GM19240 (cell line): ENCODE results near the gene CCDC141.

ENCODE experiments used
- DNase-seq: peaks from one replicate; pipeline ENCODE4 v3.0.0; 2011; ENCODE audit warnings: low spot score; ENCODE audit not compliant: insufficient read length

CCDC141 gene

GRCh38 chr2:178912416-178913048 is 137.4 kb downstream of the CCDC141 start:
- no peak for DNase-seq

GRCh38 chr2:178911039-178911438 is 138.9 kb downstream of the CCDC141 start:
- no peak for DNase-seq

- no peak for DNase-seq
Measured at GRCh38 chr2:178910005-178910404, 139.9 kb downstream of the CCDC141 start.

- no peak for DNase-seq
Measured at GRCh38 chr2:178909507-178909906, 140.4 kb downstream of the CCDC141 start.

GRCh38 chr2:178908810-178909209 is 141.1 kb downstream of the CCDC141 start:
- no peak for DNase-seq

DNA sequence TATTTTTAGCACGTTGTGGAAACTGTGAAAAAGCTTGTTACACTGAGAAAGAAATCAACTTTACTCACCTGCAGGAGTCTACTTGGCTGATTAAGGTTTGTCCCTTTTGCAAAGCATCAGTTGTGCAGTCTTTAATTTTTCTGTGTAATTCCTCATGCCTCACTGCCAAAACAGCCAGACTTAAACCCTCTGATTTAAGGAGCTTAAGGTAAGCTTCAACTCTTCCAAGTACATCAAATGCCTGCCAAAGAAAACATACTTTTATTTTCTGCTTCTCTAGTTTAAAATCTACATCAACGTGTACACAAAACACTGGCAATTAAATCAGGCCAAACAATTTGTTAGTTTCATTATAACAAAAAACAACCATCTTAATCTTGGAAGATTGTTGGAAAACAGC is 144.7 kb downstream of the CCDC141 start:
- no peak for DNase-seq

DNA sequence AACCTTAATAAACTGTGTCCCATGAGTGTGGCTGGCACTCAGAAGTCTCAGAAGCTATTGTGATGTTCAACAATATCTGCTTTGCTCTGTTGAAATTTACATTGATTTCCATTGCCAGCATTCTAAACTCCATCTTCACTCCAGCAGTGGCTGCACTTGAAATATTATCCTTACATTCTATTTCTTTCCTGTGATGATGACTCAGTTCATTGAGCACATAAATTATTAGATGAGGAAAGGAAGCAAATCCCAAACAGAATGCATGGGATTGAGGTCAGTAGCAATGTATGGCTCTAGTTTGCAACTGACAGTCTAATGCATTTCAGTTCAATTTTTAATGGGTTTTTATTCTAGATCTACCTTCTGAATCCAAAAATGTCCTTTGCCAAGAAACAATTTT is 150.3 kb downstream of the CCDC141 start:
- DNase-seq: no peak

- no peak for DNase-seq
Measured at GRCh38 chr2:178895872-178896271, 154.1 kb downstream of the CCDC141 start.

DNA sequence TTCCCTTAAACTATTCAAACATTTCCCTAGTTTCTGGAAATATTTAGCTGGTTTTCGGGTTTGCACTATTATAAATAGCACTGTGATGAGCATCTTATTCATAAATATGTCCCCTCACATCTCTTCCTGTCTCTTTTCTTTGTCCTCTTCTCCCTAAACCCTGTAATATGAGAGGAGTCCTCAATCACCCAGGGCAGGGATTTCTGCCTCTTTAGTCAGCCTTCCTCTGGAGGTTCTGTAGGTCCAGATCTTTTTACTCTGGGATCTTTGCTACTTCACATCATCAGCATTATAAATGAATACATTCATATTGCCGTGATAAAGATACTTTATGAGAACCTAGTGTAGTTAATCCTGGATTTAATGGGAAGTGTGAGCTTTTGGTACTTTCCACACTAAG is 154.8 kb downstream of the CCDC141 start:
- DNase-seq: no peak

- no peak for DNase-seq
Measured at GRCh38 chr2:178892751-178893625, 156.9 kb downstream of the CCDC141 start.

- no peak for DNase-seq
Measured at GRCh38 chr2:178891959-178892485, 157.9 kb downstream of the CCDC141 start.

DNA sequence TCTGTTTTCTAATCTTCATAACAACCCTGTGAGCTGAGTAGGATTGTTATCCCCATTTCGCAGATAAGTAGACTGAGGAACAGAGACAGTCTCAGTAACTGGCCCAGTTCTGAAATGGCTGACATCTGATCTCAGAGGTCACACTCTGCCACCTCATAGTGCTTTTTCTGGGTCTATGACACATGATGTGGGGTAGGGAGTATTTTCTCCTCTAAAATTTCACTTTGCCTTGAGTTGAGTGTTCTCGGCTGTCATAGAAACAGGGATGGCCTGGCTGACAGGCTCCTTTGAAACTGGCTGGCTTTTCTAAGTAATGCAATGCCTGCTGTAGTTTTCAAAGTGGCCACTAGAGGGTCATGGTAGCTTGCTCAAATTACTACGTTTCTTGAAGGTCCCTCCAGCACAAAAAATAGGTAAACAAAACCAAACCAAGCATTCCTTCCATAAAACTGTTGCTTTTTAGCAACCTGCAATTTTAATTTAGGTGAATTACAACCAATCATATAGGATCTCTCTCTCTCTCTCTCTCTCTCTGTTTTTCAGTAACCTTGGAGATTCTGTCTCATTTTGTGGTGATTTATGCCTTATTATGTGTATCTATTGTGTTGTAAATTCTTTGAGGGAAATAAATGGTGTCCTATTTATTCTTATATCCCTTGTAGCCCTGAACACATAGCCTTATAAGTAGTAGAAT is 158.5 kb downstream of the CCDC141 start:
- DNase-seq: peak; percentile 29

DNA sequence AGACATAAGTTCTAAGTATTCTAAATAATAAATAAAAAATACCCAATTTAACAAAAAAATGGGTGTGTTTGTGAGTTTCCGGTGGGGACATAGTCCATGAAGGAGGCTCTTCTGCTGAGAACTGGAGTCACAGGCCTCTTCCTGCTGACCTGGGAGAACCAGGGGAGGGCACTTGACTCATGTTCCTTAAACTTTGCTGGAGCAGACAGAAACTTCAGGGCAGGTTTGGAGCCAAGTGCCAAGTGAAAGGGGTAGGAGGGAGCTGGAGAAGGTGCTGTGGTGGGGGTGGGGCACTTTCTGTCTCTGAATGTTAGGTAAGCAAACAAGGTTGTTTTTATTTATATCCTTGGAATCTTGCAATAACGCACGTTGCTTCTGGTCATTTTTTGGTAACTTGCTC is 163.9 kb downstream of the CCDC141 start:
- DNase-seq: no peak

DNA sequence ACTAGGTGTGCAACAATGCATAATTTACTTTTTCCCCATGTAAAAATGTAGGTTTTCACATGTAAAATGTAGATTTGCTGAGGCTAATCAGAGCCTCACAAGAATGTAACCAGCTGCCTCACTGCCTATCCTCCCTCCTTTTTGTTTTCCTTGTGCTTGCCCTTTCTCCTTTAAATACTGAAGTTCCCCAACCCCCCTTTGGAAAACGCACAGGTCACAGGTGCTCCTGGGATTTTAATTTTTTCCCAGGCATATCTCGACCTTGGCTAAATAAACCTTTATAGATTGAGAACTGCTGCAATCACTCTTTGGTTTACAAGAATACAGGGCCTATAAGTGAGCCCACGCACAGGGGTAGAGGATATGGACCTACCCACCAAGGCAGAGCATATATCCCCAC is 165.5 kb downstream of the CCDC141 start:
- DNase-seq: no peak

- DNase-seq: no peak
Measured at GRCh38 chr2:178882666-178883440, 167.1 kb downstream of the CCDC141 start.

GRCh38 chr2:178881075-178881474 is 168.9 kb downstream of the CCDC141 start:
- no peak for DNase-seq

- no peak for DNase-seq
Measured at GRCh38 chr2:178880257-178880656, 169.7 kb downstream of the CCDC141 start.

- no peak for DNase-seq
Measured at GRCh38 chr2:178877874-178878273, 172.1 kb downstream of the CCDC141 start.

GRCh38 chr2:178874529-178875240 is 175.3 kb downstream of the CCDC141 start:
- DNase-seq: no peak

DNA sequence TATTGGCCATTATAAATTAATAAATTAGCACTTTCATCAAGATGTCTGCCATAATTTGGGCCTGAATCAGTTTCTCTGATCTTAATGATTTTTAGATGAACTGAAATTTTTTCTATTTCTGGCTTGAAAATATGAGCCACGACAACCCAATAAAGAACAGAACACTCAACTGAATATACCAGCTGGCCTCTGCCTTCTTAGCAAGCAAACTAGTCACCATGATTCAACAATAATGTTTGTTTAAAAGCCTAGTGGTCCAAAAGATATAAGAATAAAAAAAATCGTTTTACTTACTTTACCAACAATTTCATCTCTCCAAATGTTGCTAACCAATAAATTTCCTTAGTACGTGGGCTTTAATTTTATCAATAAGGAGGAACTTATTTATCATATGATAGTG is 176.0 kb downstream of the CCDC141 start:
- no peak for DNase-seq

DNA sequence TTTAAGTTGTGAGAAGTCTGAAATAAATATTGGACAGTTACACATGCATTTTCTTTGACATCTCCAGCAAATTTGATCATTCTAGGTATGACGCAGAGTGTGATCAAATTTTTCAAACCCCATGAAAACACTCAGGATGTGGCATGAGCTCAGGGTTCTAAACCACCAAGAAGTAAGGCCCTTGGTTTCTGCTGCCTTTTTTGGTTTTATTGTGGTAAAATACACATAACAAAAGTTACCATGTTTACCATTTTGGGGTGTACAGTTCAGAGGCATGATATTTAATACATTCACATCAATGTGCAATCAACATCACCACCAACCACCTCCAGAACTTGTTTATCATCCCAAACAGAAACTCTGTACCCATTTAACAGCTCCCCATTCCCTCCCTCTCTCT is 178.4 kb downstream of the CCDC141 start:
- DNase-seq: no peak
